Stimulated activated CD8-positive, alpha-beta memory T cell treated with anti-CD3 and anti-CD28 coated beads, Interleukin-4, amount 100 ng/mL, for 24 hours (primary cell): Measurements from ENCODE around the gene C1QL4.
"Not testable (repeated sequence)": the region's sequence is repeated elsewhere in the genome, so short reads cannot be mapped to it uniquely, and the experiment has no call there.

Experiments
- DNase-seq: peaks from one replicate; pipeline ENCODE4 v3.0.0-alpha.2; 2020; ENCODE audit warnings: low read depth

C1QL4 gene

GRCh38 chr12:49333778-49334177 is 3.2 kb downstream of the C1QL4 start:
- not testable (repeated sequence) for DNase-seq

DNA sequence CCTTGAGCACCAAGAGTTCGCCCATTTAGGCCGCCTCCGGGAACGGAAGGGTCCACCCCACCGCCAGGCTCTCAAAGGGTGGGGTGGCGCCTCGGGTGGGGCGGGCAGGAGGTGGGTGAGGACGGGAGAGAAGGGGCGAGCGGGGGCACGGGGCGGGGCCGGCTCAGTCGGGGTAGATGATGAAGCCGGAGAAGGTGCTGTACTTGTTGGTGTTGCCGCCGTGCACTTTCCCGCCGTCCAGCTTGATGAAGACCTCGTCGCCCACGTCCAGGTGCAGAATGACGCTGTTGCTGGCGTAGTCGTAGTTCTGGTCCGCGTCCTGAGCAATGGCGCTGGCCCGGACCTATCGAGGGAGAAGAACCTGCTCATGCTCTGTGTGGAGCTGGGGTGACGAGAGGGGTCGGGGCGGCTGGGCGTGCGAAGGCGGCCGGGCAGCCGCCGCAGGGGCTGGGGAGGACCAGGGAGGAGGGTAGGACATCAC is 4.1 kb downstream of the C1QL4 start:
- DNase-seq: no peak

DNA sequence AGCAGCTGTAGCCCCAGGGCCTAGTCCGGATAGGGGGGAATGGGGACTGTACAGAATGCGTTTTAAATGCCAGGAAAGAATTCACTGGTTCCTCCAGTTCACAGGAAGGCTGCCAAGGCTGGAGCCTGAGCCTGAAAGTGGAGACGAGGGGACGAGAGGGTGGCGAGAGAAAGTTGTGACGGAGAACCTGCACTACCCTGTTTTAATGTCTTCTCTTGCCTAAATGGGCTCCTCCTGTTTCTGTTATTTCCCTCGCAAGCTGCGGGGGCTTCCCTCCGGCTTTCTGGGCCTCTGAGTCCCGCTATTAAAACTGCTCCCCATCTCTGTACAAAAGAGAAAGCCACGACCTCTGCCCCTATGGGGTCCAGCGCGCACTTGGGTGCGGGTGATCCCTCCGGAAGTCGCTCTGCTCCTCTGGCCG is 4.5 kb downstream of the C1QL4 start:
- no peak for DNase-seq

DNA sequence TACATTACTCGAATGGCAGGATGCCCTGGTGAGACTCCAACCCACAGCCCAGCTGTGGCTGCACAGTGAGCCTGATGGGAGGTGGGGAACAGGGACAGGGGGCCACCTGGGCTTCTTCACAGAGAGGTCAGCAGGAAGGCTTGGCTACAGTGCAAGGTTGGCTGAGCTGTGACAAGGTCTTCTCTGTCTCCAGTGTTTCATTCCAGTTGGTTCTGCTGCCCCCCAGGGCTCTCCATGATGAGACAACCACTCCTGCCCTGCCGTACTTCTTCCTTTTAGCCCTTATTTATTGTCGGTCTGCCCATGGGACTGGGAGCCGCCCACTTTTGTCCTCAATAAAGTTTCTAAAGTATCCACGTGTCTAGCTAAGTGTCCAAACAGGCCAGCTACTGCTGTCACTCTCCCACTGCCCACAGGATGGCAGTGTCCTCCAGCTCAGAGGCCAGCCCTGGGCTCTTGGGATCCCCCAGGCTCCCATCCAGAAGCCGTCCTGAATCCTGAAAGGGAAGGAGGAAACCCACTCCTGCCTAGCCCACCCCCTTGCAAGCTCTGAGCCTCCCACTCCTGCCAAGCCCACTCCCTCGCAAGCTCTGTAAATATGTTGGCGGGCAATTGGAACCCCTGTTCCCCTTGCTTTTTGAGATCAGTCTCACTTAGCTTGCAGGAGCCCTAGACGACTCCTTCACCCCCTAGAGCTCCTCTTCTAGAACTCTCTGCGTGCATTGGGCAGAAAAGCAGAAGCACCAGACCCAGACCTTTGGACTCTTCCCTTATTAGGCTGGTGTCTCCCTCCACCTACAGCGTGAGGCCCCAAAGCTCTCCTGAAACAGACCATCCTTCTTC is 5.4 kb downstream of the C1QL4 start:
- DNase-seq: no peak

GRCh38 chr12:49330631-49331379 is 6.2 kb downstream of the C1QL4 start:
- no peak for DNase-seq

DNA sequence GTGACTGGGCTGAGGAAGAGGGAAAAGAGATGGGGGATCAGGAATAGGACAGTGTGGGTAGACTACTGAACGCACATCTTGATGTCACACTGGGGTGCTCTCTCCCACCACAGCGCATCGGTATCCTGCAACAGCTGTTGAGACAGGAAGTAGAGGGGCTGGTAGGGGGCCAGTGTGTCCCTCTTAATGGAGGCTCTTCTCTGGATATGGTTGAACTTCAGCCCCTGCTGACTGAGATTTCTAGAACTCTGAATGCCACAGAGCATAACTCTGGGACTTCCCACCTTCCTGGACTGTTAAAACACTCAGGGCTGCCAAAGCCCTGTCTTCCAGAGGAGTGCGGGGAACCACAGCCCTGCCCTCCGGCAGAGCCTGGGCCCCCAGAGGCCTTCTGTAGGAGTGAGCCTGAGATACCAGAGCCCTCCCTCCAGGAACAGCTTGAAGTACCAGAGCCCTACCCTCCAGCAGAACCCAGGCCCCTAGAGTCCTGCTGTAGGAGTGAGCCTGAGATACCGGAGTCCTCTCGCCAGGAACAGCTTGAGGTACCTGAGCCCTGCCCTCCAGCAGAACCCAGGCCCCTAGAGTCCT is 6.9 kb downstream of the C1QL4 start:
- DNase-seq: no peak

DNA sequence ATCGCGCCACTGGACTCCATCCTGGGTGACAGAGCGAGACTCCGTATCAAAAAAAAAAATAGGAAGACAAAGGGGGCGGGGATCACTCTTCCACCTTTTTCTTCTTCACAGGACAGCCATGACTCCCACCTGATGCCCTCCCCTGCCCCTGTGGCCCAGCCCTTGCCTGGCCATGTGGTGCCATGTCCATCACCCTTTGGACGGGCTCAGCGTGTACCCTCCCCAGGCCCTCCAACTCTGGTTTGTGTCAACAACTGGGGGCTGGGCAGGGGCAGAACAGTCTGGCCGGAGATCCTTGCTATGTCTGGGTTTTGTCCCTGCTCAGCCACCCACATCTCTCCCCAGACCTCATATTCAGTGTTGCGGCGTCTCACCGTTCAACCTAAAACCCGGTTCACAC is 8.2 kb downstream of the C1QL4 start:
- DNase-seq: no peak

GRCh38 chr12:49327887-49328286 is 9.1 kb downstream of the C1QL4 start:
- DNase-seq: no peak

GRCh38 chr12:49327368-49327767 is 9.6 kb downstream of the C1QL4 start:
- no peak for DNase-seq

GRCh38 chr12:49325606-49326005 is 11.4 kb downstream of the C1QL4 start:
- no peak for DNase-seq

- no peak for DNase-seq
These were observed 13.4 kb downstream of the C1QL4 start for GRCh38 chr12:49323524-49324097.

- peak; percentile 93 for DNase-seq
These were observed 14.1 kb downstream of the C1QL4 start, which contains the start of gene TROAP for GRCh38 chr12:49322708-49323523. Gene TROAP, plus strand, starts transcription at chr12:49323255. Its CDS starts 354 bp downstream, at chr12:49323609.

GRCh38 chr12:49322367-49322707 is 14.7 kb downstream of the C1QL4 start:
- no peak for DNase-seq

GRCh38 chr12:49320411-49321103 is 16.4 kb downstream of the C1QL4 start:
- not testable (repeated sequence) for DNase-seq

GRCh38 chr12:49317118-49317517 is 19.9 kb downstream of the C1QL4 start:
- DNase-seq: not testable (repeated sequence)

DNA sequence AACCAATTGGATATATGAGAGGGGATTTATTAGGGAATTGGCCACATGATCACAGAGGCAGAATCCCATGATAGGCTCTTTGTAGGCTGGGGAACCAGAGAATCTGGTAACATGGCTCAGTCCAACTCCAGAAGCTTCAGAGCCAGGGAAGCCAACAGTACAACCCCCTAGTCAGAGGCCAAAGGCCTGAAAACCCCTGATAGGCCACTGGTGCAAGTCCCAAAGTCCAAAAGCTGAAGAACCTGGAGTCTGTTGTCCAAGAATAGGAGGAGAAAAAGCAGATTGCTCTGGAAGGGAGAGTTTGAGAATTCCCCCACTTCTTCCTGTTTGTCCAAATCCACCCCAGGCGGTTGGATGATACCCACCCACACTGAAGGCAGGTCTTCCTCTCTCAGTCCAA is 22.2 kb downstream of the C1QL4 start:
- DNase-seq: no peak

- not testable (repeated sequence) for DNase-seq
These were observed 26.5 kb downstream of the C1QL4 start for GRCh38 chr12:49310451-49311000.

- DNase-seq: no peak
These were observed 27.6 kb downstream of the C1QL4 start for GRCh38 chr12:49309386-49309785.

GRCh38 chr12:49305762-49306510 is 31.1 kb downstream of the C1QL4 start:
- DNase-seq: no peak

DNA sequence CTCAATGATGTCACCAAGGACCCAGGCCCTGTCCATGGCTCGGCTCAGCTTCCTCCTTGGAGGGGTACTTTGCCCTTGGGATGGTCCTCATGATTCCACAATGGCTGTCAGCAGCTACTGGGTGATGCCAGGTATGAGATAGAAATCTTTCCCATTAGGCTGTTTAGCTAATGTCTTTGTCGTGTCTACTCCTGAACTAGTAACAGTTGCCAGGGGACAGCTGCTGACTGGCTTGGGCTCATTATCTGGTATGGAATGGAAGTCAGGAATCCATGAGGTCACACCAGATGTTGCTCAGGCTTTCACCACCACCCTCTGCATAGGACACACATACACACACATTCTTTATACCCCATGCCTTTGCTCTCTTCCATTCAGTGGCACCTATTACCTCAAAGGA is 32.8 kb downstream of the C1QL4 start:
- no peak for DNase-seq
